ENCODE data around the gene PCDH17.

PCDH17 gene

DNA sequence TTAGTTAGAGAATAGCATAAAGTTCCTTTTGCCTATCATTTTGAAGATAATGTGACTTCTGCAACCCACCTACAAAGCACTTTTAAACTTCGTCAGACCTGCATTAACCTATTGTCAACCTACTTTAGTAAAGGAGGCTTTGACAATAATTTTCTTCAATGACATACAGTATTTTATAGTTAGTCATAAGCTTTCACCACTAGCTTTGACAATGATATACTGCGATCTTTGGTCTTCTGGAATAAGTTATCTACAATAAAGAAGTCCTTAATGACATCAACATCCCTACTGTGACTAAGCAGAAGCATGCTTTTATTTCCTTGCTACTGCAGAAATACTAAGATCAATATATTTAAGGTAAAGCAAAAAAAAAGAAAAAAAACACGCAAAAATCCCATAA is 9.5 kb downstream of the PCDH17 start:
- no peak overlapping the region for H3K9ac ChIP-seq (ENCODE audit: low read length)
- no peak overlapping the region for H3K27ac ChIP-seq (ENCODE audit: low read depth, low read length)
- no peak overlapping the region for H3K4me3 ChIP-seq (ENCODE audit: low read length)
- no peaks in the 10 kb centered on the region for H3K27me3 ChIP-seq (ENCODE audit: control insufficient read depth, insufficient read depth, low read length)
- no peaks in the 10 kb centered on the region for H3K36me3 ChIP-seq (ENCODE audit: control insufficient read depth, insufficient read depth, low read length)
- H3K4me1 ChIP-seq (ENCODE audit: control insufficient read depth, insufficient read depth, low read length), result no peaks in the 10 kb centered on the region

GRCh38 chr13:57644106-57644505 is 12.6 kb downstream of the PCDH17 start:
- H3K27ac ChIP-seq (ENCODE audit: low read depth, low read length), result no peak overlapping the region
- no peaks in the 10 kb centered on the region for H3K27me3 ChIP-seq (ENCODE audit: control insufficient read depth, insufficient read depth, low read length)
- no peak overlapping the region for H3K4me3 ChIP-seq (ENCODE audit: low read length)

GRCh38 chr13:57653229-57653989 is 21.9 kb downstream of the PCDH17 start:
- no peak overlapping the region for H3K4me3 ChIP-seq (ENCODE audit: low read length)

More at GRCh38 chr13:57644106-57644505, 12.6 kb downstream of the PCDH17 start:
- Histone ChIP-seq H3K4me1 (ENCODE audit: control insufficient read depth, insufficient read depth, low read length) (no peaks in the 10 kb centered on the region), H3K36me3 (ENCODE audit: control insufficient read depth, insufficient read depth, low read length) (no peaks in the 10 kb centered on the region), H3K9ac (ENCODE audit: low read length) (no peak overlapping the region)

GRCh38 chr13:57665481-57665880 is 33.9 kb downstream of the PCDH17 start:
- Histone ChIP-seq H3K4me1 (ENCODE audit: control insufficient read depth, insufficient read depth, low read length) (no peaks in the 10 kb centered on the region), H3K4me3 (ENCODE audit: low read length) (no peak overlapping the region), H3K9ac (ENCODE audit: low read length) (no peak overlapping the region), H3K36me3 (ENCODE audit: control insufficient read depth, insufficient read depth, low read length) (no peaks in the 10 kb centered on the region), H3K27ac (ENCODE audit: low read depth, low read length) (no peak overlapping the region), H3K27me3 (ENCODE audit: control insufficient read depth, insufficient read depth, low read length) (no peaks in the 10 kb centered on the region)

More at GRCh38 chr13:57653229-57653989, 21.9 kb downstream of the PCDH17 start:
- no peaks in the 10 kb centered on the region for H3K4me1 ChIP-seq (ENCODE audit: control insufficient read depth, insufficient read depth, low read length)
- H3K27ac ChIP-seq (ENCODE audit: low read depth, low read length), result no peak overlapping the region
- H3K27me3 ChIP-seq (ENCODE audit: control insufficient read depth, insufficient read depth, low read length), result no peaks in the 10 kb centered on the region
- no peaks in the 10 kb centered on the region for H3K36me3 ChIP-seq (ENCODE audit: control insufficient read depth, insufficient read depth, low read length)
- H3K9ac ChIP-seq (ENCODE audit: low read length), result no peak overlapping the region

GRCh38 chr13:57666131-57666953 is 34.8 kb downstream of the PCDH17 start:
- no peak overlapping the region for H3K4me3 ChIP-seq (ENCODE audit: low read length)
- no peaks in the 10 kb centered on the region for H3K4me1 ChIP-seq (ENCODE audit: control insufficient read depth, insufficient read depth, low read length)
- no peaks in the 10 kb centered on the region for H3K36me3 ChIP-seq (ENCODE audit: control insufficient read depth, insufficient read depth, low read length)
- no peak overlapping the region for H3K9ac ChIP-seq (ENCODE audit: low read length)
- H3K27ac ChIP-seq (ENCODE audit: low read depth, low read length), result no peak overlapping the region
- H3K27me3 ChIP-seq (ENCODE audit: control insufficient read depth, insufficient read depth, low read length), result no peaks in the 10 kb centered on the region

DNA sequence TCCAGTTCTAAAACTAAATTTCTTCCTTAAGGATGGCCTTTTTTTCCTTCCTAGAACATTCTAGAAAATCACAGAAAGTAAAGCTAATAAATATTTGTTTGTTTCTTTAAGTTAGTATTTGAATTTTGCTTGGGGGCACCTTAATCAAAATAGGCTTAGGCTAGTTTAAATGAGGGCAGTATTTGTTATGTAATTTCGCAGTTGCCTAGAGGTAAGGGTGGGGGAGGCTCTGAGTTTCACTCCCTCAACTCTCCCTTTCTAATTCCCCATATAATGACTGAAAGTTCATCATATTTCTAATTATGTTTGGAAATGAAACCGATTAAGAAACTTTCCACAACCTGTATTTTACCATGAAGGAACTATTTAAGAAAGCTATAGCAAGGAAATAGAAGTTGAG is 40.6 kb downstream of the PCDH17 start:
- H3K27me3 ChIP-seq (ENCODE audit: control insufficient read depth, insufficient read depth, low read length), result no peaks in the 10 kb centered on the region
- H3K36me3 ChIP-seq (ENCODE audit: control insufficient read depth, insufficient read depth, low read length), result no peaks in the 10 kb centered on the region
- no peak overlapping the region for H3K27ac ChIP-seq (ENCODE audit: low read depth, low read length)
- no peak overlapping the region for H3K4me3 ChIP-seq (ENCODE audit: low read length)
- no peak overlapping the region for H3K9ac ChIP-seq (ENCODE audit: low read length)
- no peaks in the 10 kb centered on the region for H3K4me1 ChIP-seq (ENCODE audit: control insufficient read depth, insufficient read depth, low read length)

DNA sequence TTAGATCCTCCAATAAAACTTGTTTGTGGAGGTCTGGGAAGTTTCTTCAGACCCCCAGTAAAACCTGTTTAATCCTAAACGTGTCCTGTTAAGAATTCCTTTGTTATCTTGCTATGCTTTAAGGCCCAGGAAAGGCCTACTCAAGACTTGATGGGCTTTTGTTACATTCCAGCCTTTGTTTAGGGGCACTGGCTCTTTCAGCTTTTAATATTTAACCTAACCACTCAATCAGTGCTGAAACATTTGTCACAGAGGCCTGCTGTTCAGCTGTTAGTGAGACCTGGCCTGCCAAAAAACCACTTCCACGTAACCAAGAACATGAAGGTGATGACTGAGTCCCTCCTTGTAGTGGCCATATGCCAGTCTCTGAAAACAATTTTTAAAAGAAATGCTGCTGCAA is 41.7 kb downstream of the PCDH17 start:
- Histone ChIP-seq H3K4me3 (ENCODE audit: low read length) (no peak overlapping the region), H3K36me3 (ENCODE audit: control insufficient read depth, insufficient read depth, low read length) (no peaks in the 10 kb centered on the region), H3K27me3 (ENCODE audit: control insufficient read depth, insufficient read depth, low read length) (no peaks in the 10 kb centered on the region), H3K27ac (ENCODE audit: low read depth, low read length) (no peak overlapping the region), H3K4me1 (ENCODE audit: control insufficient read depth, insufficient read depth, low read length) (no peaks in the 10 kb centered on the region), H3K9ac (ENCODE audit: low read length) (no peak overlapping the region)

DNA sequence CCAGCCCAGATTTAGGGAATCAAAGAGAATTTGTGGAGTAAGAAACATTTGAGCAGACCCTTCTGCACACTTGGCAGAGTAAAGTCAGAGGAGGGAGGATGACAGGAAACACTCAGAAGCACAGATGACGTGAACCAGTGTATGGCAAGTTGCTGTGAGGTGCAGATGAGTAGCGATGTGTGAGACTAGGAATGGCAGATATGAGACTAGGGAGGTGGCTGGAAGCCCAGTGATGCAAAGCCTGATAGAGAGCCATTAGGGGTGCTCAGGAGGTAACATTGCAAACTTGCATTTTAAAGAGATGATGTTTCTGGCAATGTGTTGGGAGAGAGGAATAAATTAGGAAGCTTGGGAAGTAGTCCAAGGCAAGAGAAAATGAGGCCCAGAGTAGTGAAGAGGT is 44.0 kb downstream of the PCDH17 start:
- no peaks in the 10 kb centered on the region for H3K4me1 ChIP-seq (ENCODE audit: control insufficient read depth, insufficient read depth, low read length)
- H3K27me3 ChIP-seq (ENCODE audit: control insufficient read depth, insufficient read depth, low read length), result no peaks in the 10 kb centered on the region

DNA sequence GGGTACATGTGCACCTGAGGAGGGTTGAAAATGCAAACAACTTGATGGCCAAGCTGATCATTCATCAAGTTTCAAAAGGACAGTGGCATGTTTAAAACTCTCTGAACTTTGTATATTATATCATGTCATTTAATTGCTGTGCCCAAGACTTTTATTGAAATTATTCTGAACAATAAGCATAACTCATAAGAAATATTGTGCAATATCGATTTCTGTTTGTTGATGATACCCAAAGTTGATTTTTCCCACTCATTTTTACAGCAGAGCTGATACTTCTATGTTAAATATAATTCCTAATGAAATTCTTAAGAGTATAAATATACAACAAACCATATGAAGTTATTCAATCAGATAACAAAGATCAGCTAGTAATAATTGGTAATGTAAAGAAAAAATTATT is 49.1 kb downstream of the PCDH17 start:
- no peaks in the 10 kb centered on the region for H3K27me3 ChIP-seq (ENCODE audit: control insufficient read depth, insufficient read depth, low read length)

More for the DNA sequence above, 44.0 kb downstream of the PCDH17 start:
- H3K36me3 ChIP-seq (ENCODE audit: control insufficient read depth, insufficient read depth, low read length), result no peaks in the 10 kb centered on the region
- no peak overlapping the region for H3K27ac ChIP-seq (ENCODE audit: low read depth, low read length)
- H3K9ac ChIP-seq (ENCODE audit: low read length), result no peak overlapping the region
- no peak overlapping the region for H3K4me3 ChIP-seq (ENCODE audit: low read length)

DNA sequence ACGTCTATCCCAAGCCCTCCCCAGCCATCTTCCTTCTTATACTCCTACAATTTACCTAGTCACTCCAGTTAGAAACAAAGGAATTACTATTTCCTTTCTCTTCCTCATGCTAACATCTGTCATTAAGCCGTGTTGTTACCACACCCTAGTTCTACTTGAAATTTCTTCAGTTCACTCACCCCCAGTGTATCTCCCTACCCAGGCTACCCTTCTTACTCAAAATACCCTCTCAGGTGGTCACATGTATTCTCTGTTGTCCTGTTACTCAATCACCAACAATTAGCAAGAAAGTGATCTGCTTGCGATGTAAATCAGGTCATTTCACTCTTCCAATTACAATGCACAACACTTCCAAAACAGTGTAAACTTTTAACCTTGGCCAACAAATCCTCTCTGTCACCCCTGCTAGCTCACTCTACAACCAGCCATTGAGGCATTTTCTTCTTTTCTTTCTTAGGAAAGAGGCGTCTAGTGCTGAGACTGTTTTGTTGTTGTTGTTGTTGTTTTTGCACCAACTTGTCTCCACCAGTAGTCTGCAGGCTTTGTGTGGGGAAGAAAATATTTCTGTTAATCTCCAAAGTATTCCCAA is 50.7 kb downstream of the PCDH17 start:
- no peaks in the 10 kb centered on the region for H3K27me3 ChIP-seq (ENCODE audit: control insufficient read depth, insufficient read depth, low read length)
- H3K36me3 ChIP-seq (ENCODE audit: control insufficient read depth, insufficient read depth, low read length), result no peaks in the 10 kb centered on the region
- H3K4me1 ChIP-seq (ENCODE audit: control insufficient read depth, insufficient read depth, low read length), result no peaks in the 10 kb centered on the region
- H3K9ac ChIP-seq (ENCODE audit: low read length), result no peak overlapping the region
- no peak overlapping the region for H3K4me3 ChIP-seq (ENCODE audit: low read length)
- H3K27ac ChIP-seq (ENCODE audit: low read depth, low read length), result no peak overlapping the region

More for the DNA sequence above, 49.1 kb downstream of the PCDH17 start:
- no peak overlapping the region for H3K4me3 ChIP-seq (ENCODE audit: low read length)
- no peaks in the 10 kb centered on the region for H3K4me1 ChIP-seq (ENCODE audit: control insufficient read depth, insufficient read depth, low read length)
- no peaks in the 10 kb centered on the region for H3K36me3 ChIP-seq (ENCODE audit: control insufficient read depth, insufficient read depth, low read length)
- H3K27ac ChIP-seq (ENCODE audit: low read depth, low read length), result no peak overlapping the region
- H3K9ac ChIP-seq (ENCODE audit: low read length), result no peak overlapping the region

DNA sequence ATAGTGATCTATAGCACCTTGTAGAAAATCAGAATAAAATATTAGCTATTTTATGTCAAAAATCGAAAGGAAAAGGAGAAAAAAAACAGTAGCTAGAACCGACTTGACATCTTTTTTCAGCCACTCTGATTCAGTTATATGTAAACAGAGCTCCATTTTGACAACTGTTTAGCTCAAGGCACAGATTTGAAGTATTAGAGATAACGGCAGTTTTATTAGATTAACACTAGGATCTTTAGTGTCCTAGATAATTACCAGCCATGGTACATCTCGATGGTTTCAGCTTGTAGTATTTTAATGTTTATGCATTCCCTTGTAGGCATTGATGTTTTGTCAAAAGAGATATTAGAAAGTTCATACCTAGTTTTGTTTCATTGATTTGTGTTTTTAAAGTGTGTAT is 67.3 kb downstream of the PCDH17 start:
- H3K36me3 ChIP-seq (ENCODE audit: control insufficient read depth, insufficient read depth, low read length), result no peaks in the 10 kb centered on the region
- H3K27me3 ChIP-seq (ENCODE audit: control insufficient read depth, insufficient read depth, low read length), result no peaks in the 10 kb centered on the region
- H3K9ac ChIP-seq (ENCODE audit: low read length), result no peak overlapping the region
- no peak overlapping the region for H3K4me3 ChIP-seq (ENCODE audit: low read length)
- no peaks in the 10 kb centered on the region for H3K4me1 ChIP-seq (ENCODE audit: control insufficient read depth, insufficient read depth, low read length)
- H3K27ac ChIP-seq (ENCODE audit: low read depth, low read length), result no peak overlapping the region

GRCh38 chr13:57704031-57704430 is 72.5 kb downstream of the PCDH17 start:
- no peak overlapping the region for H3K4me3 ChIP-seq (ENCODE audit: low read length)
- no peaks in the 10 kb centered on the region for H3K36me3 ChIP-seq (ENCODE audit: control insufficient read depth, insufficient read depth, low read length)

More at GRCh38 chr13:57704031-57704430, 72.5 kb downstream of the PCDH17 start:
- Histone ChIP-seq H3K27ac (ENCODE audit: low read depth, low read length) (no peak overlapping the region), H3K27me3 (ENCODE audit: control insufficient read depth, insufficient read depth, low read length) (no peaks in the 10 kb centered on the region), H3K9ac (ENCODE audit: low read length) (no peak overlapping the region), H3K4me1 (ENCODE audit: control insufficient read depth, insufficient read depth, low read length) (no peaks in the 10 kb centered on the region)
